ENCODE results near the gene JPH3.
"Not testable (repeated sequence)": the region's sequence is repeated elsewhere in the genome, so short reads cannot be mapped to it uniquely, and the experiment has no call there.

The JPH3 gene

DNA sequence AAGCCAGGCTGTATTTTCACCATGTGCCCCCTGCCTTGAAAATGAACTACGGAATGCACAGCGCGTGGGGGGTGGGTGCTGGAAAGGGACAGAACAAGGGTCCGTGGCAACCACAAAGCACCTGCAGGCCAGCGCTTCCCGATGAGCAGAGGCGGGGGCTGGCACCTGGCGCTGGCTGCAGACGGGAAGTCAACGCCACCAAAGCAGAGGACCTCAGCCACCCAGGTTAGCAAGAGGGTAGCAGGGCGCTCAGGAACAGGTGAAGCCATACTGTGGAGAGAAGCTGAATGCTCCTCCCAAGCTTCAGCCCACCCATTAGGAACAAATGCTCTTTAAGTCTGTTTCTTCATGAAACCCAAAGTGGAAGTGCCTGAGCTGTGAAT lies 98.8 kb downstream of the JPH3 start:
- no peak for FAIRE-seq

DNA sequence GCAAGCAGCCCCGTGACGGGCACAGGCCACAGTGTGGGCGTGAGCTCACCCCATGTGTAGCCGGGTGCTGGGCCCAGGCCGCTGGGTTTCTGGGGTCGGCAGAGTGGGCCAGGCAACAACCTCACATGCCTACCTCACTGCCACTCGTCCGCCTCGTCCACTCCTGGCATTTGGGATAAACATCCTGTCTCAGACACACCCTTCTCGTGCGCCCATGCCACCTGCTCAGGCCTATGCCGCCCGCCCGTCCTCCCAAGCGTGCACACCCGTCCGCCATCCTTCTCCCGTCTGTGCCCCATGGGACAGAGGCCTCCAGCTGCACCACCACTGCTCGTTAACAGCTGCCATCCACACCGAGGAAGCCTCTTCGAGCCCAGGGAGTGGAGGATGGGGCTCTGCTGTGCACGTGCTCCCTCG lies 99.2 kb downstream of the JPH3 start:
- FAIRE-seq = no peak

DNA sequence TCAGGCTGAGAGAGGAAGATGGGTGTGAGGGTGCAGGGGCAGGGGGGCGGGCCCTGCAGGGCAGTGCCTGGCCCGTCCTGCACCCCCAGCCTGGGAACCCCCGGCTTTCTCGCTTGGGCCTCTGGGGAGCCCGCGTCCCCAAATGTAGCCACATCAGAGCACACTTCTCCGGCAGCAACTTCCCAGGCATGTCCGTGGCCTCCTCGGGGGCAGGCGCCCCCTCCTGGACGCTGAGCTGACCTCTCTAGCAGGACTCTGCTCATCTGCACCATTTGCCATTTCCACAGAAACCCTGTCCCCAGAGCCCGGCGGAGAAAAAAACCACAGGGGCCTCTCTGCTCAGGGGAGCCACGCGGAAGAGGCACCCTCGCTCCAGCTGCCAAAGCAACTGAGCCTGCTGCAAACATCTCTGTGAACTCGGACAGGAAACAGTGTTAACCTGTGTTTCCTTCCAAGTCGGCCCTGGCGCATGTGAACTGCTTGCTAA lies 100.1 kb downstream of the JPH3 start:
- no peak for FAIRE-seq

DNA sequence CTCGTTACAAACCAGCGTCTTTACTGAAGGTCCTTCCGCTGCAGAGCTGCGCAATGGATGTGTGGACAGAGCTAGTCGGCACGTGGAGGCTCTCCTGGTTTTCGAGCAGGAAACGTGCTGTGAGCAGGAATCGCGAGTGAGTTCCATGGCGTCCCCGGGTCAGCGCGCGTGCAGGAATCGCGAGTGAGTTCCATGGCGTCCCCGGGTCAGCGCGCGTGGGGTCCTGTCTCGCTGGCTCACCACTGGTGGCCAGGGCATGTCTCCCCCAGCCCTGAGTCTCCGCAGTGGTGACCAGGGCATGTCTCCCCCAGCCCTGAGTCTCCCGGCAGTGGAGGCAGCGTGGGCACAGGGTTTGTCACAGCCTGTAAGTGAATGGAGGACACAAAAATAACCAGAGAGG lies 100.8 kb downstream of the JPH3 start:
- no peak for FAIRE-seq

DNA sequence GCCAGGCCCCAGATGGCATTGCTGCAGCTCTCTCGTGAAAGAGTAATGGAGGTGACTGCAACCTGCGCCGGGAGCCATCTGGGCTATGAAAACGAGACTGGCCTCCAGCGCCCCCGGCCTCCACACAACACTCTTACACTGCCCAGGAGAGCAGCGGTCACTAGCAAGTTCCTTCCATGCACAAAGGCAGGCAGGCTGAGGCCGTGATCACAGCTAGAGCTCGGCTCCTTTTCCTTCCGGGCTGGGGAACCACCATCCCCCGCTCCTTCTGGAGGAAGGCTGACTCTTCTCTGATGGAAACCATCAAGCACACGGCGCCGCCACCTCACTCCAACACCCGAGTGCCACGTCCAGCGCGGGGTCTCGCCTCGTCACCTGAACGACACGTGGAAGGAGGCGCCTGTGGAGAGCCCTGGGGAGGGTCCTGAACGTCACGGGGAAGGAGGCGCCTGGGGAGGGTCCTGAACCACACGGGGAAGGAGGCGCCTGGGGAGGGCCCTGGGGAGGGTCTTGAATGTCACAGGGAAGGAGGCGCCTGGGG lies 101.6 kb downstream of the JPH3 start:
- FAIRE-seq = no peak

DNA sequence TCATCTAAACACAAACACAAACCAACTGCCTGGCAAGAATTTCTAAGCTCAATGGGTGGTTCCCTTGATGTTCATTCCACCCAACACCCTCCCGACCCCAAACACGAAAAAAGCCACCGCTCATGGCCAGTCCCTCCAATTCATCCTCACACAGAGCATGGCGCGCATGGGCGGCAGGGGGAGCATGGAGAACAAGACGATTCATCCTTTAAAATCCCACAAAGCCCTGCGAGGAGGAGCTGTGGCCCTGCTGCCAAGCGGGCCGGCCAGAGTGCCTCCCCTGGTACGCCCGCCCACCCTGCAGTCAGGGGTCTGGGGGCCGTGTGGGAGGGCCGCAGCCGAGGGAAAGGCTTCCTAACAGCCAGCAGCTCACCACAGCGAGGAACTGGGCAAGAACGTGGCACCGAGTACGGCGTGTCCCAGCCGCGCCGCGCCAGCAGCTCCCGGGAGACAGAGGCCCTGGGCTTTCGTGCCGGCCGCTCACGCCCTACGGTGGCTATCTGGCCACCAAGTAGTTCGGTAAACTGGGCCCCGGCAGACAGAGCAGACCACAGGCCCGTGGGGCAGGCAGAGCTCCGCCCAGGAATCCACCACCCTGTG lies 102.5 kb downstream of the JPH3 start:
- FAIRE-seq = no peak

DNA sequence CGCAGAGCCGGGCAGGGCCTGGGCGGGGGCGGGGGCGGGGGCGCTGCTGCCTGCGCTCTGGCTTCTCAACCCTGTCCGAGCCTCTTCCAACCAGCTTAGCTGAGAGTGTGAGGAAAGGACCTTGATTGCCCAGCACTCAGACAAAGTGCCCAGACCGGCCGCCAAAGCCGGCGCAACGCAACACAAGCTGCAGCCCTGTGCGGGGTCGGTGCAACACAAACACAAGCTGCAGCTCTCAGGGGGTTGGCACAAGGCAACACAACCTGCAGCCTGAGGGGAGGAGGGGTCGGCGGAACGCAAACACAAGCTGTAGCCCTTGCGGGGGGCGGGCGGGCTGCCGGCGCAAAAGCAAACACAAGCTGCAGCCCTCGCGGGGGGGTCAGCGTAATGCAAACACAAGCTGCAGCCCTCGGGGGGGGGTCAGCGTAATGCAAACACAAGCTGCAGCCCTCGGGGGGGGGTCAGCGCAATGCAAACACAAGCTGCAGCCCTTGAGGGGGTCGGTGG lies 103.5 kb downstream of the JPH3 start:
- no peak for FAIRE-seq

DNA sequence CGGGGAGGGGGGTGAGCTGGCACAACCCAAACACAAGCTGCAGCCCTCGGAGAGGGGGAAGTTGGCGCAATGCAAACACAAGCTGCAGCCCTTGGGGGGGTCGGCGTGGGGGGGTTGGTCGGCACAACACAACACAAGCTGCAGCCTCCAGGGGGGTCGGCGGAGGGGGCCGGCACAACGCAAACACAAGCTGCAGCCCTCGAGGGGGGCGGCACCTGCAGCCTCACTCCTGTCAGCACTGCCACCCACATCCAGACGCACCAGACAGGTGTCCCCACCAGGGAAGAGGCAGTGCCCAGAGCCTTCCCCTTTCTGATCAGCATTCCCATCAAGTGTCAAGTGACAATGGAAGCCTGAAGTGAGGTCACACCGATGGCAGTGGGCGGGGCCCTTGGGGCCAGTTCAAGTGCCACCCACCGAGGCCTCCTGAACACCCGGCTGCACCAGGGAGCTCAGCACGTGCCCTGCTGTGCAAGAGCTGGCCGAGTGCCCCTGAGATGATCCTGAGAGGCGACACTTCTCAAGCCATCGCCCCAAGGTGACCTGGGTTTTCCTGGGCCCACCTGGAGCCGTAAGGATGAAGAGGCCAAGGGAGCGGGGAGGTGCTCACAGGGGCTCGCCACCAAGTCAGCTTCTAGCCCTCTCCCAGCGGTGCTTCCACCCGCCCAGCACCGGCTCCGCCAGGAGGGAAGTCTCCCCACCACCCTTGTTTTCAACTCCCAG lies 104.1 kb downstream of the JPH3 start:
- no peak for FAIRE-seq

DNA sequence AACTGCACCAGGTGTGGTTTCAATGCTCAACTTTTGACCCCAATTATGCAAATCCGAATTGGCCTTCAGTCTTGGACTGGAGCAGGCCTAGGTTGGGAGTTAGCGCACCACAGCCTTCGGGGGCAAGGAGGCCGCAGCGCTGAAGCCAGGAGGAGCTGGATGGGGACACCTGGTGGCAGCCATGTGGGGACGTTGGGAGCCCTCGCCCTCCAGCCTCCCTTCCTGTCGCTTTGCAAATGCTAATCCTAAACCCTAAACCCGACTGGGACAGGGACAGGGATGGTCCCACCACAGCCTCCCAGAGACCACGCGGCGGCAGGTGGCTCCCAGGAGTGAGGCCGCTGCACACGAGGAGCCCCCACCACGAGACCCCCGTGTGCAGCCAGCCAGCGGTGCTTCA lies 104.8 kb downstream of the JPH3 start:
- FAIRE-seq = no peak

DNA sequence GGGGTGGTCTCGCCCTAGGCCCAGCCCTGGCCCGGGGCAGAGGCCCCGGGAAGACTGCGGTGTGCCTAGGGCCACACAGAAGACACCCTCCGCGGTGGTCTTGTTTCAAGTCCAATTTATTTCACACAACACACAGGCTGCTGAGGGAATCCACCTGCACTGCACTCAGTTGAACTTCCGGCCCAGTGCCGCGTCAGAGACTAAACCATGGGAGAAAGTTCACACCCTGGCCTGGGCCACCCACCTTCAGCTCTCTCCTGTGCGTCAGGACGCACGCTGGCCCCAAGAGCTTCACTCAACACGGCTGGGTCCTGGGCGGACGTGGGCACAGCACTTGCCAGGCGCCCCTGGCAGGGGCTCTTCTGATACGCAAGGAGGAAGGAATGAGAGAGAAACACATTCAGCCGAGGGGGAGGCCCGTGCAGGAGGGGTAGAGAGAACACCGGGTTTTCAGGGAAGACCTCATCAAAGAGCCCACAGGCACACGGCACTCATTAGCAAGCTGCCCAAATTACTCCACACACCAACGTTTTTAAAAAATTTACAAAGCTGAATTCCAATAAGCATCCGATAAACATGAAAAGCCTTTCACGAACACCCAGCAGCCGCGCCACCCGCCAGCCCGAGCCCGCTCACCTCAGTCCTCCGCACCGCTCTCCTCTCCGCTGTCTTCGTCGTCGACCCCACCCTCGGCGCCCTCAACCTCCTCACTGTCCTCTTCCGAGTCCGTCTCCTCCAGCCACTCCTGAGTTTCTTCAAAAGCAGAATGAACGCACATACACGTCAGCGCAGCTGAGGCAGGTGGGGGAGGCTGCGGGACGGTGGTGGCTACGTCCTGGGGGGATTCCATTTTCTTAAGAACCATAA lies 105.6 kb downstream of the JPH3 start:
- FAIRE-seq = no peak

DNA sequence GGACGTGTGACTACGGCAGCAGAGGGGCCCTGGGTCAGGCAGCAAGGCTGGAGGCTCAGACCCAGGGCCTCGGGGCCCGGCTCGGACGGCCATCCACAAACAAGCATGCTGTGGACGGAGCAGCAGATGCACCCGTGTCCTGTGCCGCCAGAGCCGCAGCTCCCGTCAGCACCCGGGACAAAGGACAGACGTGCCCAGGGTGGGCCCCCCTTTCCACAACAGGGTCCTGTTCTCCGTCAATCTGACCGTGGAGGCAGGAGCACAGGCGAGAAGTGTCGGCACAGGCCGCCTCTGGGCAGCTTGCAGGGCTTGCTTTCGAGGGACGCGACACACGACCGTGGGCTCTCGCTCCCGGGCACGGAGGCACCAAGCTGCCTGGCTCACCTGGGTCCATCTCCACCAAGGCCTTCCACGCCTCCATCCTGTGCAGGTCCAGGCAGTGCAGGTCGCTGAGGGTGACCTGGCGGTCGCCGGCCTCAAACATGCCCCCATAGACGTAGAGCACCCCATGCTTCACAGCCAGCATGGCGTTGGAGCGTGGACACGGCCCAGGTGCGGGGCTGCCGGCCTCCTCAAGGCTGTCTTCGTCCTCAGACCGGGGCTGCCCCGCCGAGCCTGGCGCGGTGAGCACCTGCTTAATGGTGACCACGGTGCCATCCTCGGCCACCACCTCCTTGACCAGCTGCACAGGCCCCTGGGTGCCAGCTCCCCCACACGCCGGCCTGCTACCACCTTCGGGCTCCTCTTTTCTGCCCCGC lies 106.8 kb downstream of the JPH3 start:
- FAIRE-seq = no peak

DNA sequence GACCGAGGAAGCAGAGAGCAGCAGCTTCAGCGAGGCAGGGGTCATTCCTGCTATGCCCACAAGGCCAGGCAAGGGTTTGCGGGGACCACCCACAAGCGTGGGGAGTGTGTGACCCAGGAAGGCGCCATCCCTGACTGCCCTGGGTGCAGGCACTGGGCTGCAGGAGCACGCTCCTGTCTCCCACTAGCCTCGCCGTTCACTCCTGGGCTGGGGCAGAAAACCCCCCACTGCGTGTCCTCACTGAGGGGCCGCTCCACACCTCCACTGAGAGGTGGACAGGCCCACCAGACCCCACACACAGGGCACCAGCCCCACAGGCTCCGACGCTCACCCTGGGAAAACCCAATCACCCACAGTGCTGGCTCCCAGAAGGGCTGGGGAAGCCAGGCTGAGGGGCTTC lies 107.4 kb downstream of the JPH3 start:
- FAIRE-seq = no peak

DNA sequence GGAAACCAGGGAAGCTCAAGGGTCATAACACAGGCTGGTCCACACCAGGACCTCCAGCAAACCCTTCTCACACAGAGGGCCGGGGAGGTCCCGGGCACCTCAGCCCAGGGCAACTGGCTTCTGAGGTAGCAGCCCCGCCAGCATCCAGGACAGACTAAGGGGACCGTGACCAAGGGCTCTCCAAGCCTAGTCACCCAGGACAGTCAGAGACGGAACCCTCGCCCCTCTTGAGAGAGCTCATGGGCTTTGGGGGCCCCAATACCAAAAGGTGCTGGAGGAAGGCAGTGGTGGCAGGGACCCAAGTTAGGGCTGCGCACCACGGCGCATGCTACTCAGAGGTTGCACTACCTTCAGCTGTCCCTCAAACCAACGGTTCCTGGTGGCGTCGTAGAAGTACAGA lies 108.6 kb downstream of the JPH3 start:
- no peak for FAIRE-seq

DNA sequence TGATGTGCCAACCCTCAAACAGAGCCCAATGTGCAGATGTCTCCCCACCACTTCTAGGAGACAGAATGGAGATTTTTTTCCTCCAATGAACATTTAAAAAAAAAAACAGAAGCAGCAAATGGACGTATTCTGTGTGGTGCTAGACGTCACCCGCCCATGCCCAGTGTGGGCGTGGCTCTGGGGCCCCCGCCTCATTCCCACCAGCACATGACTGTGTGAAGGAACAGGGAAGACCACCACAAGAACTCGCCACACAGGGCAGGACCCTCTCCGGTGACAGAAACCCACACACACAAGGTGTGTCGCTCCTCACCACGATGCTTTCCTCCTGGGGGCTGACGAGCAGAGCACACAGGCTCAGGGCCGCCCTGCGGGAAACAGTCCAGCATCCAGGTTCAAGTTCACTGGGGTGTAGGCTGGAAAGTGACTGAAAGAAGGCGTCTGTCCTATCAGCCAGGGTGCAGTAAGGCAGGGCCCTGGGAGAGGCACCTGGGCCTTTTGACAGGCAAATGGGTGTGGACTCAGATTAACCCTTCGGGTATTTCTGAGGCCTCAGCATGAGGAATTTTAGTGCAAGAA lies 110.0 kb downstream of the JPH3 start:
- no peak for FAIRE-seq

DNA sequence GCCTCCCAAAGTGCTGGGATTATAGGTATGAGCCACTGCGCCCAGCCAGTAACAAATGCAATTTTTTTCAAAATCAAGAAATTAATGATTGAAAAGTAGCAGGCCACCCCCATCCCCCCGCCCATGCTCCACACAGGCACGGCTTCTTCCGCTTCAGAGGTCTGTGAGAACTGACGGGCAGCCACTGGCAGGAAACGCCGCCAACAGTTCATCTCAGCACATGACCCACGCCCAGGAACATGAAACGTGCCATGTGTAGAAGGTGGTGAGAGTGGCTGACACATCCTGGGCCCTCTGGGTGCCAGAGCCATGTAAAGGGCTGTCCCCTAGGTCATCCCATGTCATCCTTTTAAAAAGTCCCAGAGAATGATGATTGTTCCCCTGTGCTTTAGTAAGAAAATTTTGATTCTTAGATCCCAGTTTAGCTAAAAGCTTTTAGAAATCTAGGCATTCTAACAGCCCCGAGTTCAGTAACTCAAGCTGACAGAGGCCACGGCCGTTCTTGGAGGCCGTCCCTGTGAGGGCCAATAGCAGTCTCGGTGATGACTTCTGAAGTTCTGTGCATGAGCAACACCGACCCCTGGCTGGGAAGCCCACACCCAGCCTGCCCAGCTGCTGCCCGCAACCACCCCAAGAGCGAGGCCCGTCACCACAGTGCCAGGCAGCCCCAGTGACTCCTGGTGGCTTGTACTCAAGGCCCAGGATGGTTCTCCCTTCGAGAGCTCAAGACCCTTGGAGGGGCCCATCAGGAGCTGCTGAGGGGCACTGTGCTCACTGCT lies 111.3 kb downstream of the JPH3 start:
- FAIRE-seq = no peak

DNA sequence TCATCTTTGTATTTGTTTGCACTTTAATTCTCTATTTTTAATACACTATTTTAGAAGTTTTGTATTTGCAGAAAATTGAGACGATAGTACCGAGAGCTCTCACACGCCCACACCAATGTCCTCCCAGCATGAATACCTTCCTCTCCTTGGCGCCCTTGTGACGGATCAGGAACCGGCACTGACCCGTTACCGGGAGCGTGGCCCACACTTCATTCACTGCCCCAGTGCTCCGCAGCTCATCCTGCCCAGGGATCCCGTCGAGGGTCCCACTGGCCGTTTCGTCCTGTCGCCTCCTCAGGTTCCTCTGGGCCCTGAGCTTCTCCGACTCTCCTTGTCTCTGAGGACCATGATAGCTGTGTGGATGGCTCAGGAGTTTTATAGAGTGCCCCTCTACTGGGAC lies 112.9 kb downstream of the JPH3 start:
- no peak for FAIRE-seq

DNA sequence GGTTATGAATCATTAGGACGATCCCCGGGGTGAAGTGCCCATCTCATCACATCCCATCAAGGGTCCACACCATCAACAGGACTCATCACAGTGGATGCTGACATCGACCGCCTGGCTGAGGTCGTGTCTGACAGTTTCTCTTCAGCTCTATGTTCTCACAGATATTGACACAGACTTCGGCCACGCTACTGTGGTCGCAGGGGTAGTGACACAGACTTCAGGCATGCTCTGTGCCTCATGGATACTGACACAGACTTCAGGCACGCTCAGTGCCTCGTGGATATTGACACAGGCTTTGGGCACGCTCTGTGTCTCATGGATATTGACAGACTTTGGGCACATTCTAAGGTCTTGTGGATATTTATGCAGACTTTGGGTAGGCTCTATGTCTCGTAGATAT lies 113.3 kb downstream of the JPH3 start:
- FAIRE-seq = no peak

DNA sequence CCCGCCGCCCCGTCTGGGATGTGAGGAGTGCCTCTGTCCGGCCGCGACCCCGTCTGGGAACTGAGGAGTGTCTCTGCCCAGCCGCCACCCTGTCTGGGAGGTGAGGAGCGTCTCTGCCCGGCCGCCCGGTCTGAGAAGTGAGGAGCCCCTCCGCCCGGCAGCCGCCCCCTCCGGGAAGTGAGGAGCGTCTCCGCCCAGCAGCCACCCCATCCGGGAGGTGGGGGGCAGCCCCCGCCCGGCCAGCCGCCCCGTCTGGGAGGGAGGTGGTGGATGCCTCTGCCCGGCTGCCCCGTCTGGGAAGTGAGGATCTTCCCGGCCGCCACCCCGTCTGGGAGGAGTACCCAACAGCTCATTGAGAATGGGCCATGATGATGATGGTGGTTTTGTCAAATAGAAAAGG lies 116.5 kb downstream of the JPH3 start:
- FAIRE-seq = not testable (repeated sequence)

DNA sequence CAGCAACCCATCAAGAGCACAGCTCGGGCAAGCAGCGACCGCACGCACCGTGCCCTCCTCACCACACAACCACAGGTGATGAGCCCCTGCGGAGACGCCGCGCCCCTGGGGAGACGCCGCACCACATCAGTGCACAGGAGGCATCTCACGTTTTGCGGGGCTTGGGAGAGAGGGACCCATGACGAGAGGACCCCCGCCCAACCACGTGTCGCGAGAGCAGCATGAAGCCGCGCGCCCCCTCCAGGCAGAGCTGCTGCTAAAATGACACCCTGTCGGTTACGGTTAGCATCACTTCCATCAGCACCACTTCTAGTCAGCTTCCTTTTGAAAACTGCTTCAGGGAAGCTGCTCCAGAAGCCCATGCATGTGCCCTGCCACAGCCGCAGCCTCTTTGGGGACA lies 118.1 kb downstream of the JPH3 start:
- FAIRE-seq = no peak

DNA sequence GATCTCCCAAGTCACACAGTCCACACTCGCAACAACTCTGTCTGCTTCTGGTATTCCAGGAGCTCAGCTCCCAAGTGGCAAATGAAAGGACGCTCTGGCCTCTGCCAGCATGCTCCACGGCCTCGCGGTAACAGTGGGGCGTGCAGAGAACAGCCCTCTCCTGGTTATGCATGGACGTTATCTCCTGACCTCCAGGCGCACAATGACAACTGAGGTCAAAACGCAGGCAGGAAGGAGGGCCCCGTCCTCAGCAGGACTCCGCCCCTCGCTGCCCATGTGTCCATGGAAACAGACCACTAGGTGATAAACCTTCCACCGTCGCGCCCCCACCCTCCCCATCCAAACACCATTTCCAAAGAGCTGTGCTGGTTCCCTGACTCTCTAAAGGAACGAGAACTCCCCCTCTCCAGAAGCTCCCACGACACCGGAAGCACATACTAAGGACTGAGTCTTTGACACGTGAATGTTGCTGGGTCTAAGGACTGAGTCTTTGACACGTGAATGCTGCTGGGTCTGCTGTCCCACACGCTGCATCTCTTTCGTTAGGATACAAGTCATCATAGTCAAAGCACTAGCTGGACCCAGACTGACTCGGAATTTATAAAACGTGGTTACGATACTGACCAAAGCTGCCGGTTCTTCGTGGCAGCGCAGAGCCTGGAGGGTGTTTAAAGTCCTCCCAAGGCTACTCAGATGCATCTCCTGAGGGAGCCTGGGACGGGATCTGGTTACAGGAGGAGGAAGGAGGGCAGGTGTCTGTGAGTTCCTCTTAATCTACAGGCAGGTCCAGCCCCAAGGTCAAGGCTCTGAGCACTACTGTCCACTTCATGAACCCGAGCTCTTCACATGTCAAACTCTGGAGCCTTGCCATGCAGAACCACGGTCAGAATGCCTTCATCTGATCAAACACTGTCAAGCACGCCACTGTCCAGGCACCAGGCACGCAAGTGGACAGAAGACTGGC lies 119.6 kb downstream of the JPH3 start:
- no peak for FAIRE-seq

Measured in islet of Langerhans (tissue), 1 donor.